Fibroblast of lung (primary cell): ENCODE results near the gene RBM33. TPM values are rescaled to one million over a fixed set of nuclear protein-coding genes. Genes with fewer than 3 reads are reported as not detected.

Experiments
- DNase-seq, 2 donors: peaks; one replicate each; pipeline versions ENCODE4 v3.0.0 to v3.0.0-alpha.2; 2010; ENCODE audit warnings: low read depth in 2 of 2
- H2AFZ ChIP-seq: 2 replicates; pipeline ENCODE4 v1.5.1; 2012; ENCODE audit warnings: low read length, control low read depth, inconsistent platforms
- H3K27ac ChIP-seq: 2 replicates; pipeline ENCODE4 v1.5.1; 2011; ENCODE audit warnings: low read length, control low read depth; ENCODE audit not compliant: insufficient read depth
- H3K27me3 ChIP-seq: 2 replicates; pipeline ENCODE4 v1.5.1; 2011; ENCODE audit warnings: mild to moderate bottlenecking, low read length; ENCODE audit not compliant: control insufficient read depth, insufficient read depth
- H3K36me3 ChIP-seq: 2 replicates; pipeline ENCODE4 v1.5.1; 2011; ENCODE audit warnings: low read length; ENCODE audit not compliant: control insufficient read depth, insufficient read depth
- H3K4me1 ChIP-seq: 2 replicates; pipeline ENCODE4 v1.5.1; 2011; ENCODE audit warnings: low read length; ENCODE audit not compliant: control insufficient read depth, insufficient read depth; ENCODE audit errors: extremely low read depth
- H3K4me2 ChIP-seq: 2 replicates; pipeline ENCODE4 v1.5.1; 2011; ENCODE audit warnings: low read length, control low read depth; ENCODE audit not compliant: insufficient read depth; ENCODE audit errors: extremely low read depth
- H3K4me3 ChIP-seq, 4 experiments: fragments of 200-600 bp in 1 of 4; sonication (generic) in 1 of 4; replicated peaks in 1 of 4; 2 replicates each; pipeline ENCODE4 v1.5.1; 2011 to 2016; ENCODE audit warnings: low read length in 4 of 4, low read depth in 3 of 4, mild to moderate bottlenecking in 3 of 4, control low read depth in 2 of 4, inconsistent platforms in 1 of 4, mixed read lengths in 1 of 4; ENCODE audit not compliant: insufficient read depth in 1 of 4; ENCODE audit errors: control extremely low read depth in 1 of 4
- H3K79me2 ChIP-seq: 2 replicates; pipeline ENCODE4 v1.5.1; 2012; ENCODE audit warnings: mild to moderate bottlenecking, low read length, inconsistent platforms; ENCODE audit not compliant: control insufficient read depth, insufficient read depth
- H3K9ac ChIP-seq: 2 replicates; pipeline ENCODE4 v1.5.1; 2011; ENCODE audit warnings: mild to moderate bottlenecking, low read length, control low read depth; ENCODE audit not compliant: insufficient read depth
- H3K9me3 ChIP-seq: 2 replicates; pipeline ENCODE4 v1.5.1; 2012; ENCODE audit warnings: low read depth, low read length; ENCODE audit not compliant: control insufficient read depth, insufficient read depth
- H4K20me1 ChIP-seq: 2 replicates; pipeline ENCODE4 v1.5.1; 2011; ENCODE audit warnings: low read length; ENCODE audit not compliant: control insufficient read depth, insufficient read depth; ENCODE audit errors: extremely low read depth
- EZH2 ChIP-seq: IDR thresholded peaks from 2 replicates; pipeline ENCODE4 v1.5.1; 2012; ENCODE audit warnings: low read length, control low read depth, mild to moderate bottlenecking; ENCODE audit errors: missing control alignments
- polyA plus RNA-seq, 2 donors: library from polyadenylated mRNA; depleted of rRNA in 1 of 2; stranded (reverse) in 1 of 2; unstranded in 1 of 2; fragments of >200 nt; gene quantifications; 2 replicates each; pipeline ENCODE4 v1.2.1, GENCODE V29; 2011 to 2012; ENCODE audit warnings: missing spikeins in 1 of 2
- total RNA-seq: library from RNA; depleted of rRNA; stranded (reverse); fragments of >200 nt; gene quantifications from 2 replicates; pipeline ENCODE4 v1.2.1, GENCODE V29; 2014
- TF ChIP-seq, protein P1 (sequence below), 2 donors: IDR thresholded peaks in 1 of 2; conservative IDR thresholded peaks in 1 of 2; 1 replicate in 1 of 2; 2 replicates in 1 of 2; pipeline ENCODE4 v1.5.1; 2011 to 2012; ENCODE audit warnings: low read length in 2 of 2, control low read depth in 1 of 2, inconsistent platforms in 1 of 2, low read depth in 1 of 2, mild to moderate bottlenecking in 1 of 2

Gene RBM33
- total and polyA plus RNA-seq, 2 donors (not counting 1 experiment from before 2014, with no cell fraction given), result 6.9 to 33.2 TPM

DNA sequence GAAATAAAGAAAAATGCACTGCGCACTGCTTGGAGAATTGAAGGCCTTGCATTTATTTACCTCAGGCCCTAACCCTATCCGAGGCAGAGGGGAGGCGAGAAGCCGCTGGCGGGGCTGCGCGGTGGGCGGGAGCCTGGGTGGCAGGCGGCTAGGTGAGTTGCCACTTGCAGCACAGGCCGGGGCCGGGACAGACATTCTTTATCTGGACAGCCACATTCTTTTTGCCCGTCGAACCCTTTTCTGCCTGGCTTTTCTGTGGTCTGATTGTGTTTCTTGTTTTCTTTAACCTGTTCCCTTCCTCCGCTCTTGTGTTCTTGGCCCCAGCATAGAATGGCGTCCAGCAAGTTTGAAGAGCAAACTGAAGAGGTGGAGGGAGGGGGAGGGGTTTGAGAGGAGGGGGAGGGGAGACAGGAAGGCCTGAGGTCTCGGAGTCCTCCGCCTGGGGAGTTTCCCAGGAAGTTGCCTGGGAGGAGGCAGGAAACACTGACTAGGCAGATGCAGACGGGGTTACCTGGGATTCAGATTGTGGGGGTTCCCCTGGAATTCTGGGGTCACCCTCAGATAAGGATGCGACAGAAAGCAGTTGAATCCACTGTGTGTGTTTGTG lies 162.7 kb downstream of the RBM33 start:
- no peak overlapping the region for H3K4me2 ChIP-seq
- DNase-seq, result no peak
- no peaks in the 10 kb centered on the region for H3K9me3 ChIP-seq
- H4K20me1 ChIP-seq, result no peaks in the 10 kb centered on the region
- H3K36me3 ChIP-seq, result no peaks in the 10 kb centered on the region
- H3K9ac ChIP-seq, result no peak overlapping the region
- peaks cover 55% of the 10 kb centered on the region for H3K27me3 ChIP-seq
- H3K4me1 ChIP-seq, result peaks cover 3% of the 10 kb centered on the region
- H3K27ac ChIP-seq, result no peak overlapping the region
- H2AFZ ChIP-seq, result no peak overlapping the region
- H3K4me3 ChIP-seq, result no peak overlapping the region
- no peak for TF ChIP-seq EZH2
- TF ChIP-seq, protein P1, sequence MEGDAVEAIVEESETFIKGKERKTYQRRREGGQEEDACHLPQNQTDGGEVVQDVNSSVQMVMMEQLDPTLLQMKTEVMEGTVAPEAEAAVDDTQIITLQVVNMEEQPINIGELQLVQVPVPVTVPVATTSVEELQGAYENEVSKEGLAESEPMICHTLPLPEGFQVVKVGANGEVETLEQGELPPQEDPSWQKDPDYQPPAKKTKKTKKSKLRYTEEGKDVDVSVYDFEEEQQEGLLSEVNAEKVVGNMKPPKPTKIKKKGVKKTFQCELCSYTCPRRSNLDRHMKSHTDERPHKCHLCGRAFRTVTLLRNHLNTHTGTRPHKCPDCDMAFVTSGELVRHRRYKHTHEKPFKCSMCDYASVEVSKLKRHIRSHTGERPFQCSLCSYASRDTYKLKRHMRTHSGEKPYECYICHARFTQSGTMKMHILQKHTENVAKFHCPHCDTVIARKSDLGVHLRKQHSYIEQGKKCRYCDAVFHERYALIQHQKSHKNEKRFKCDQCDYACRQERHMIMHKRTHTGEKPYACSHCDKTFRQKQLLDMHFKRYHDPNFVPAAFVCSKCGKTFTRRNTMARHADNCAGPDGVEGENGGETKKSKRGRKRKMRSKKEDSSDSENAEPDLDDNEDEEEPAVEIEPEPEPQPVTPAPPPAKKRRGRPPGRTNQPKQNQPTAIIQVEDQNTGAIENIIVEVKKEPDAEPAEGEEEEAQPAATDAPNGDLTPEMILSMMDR (conservative IDR thresholded peaks at IDR 0.05 in 1 of 2, IDR thresholded peaks at IDR 0.05 in 1 of 2; ENCODE audit: low read depth in 1 of 2, low read length in 2 of 2), result no peak
- no peaks in the 10 kb centered on the region for H3K79me2 ChIP-seq

DNA sequence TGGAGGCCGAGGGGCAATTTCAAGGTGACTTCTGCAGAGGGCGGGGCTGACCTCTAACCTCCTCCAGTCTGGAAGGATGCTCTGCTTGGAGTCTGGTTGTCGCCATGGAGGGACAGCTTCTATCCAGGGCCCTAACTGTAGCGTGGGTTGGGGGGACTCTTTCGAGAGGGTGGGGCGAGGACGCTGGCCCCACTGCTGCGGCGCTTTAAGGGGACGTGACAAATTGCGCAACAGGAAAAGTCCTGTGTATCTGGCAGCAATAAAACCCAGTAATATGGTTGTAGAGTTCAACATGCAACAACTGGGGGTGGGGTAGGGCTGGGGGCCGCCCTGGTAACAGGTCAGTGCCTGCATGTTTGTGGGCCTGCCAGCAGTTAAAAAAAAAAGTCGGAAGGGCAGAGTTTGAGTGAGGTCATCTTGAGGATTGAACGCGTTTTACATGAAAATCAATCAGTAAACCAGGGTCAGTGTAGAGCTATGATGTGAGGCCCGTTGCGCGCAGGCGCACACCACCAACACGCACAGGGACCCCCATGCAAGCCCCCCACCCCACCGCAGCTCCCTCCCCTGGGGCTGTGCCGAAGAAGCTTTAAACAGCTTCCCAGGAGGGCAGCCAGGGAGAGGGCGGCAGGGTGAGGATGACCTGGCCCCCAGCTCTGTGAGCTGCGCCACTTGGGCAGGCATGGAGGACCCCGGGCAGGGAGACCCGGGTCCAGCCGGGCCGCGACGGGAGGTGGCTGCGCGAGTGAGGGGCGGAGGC lies 163.5 kb downstream of the RBM33 start:
- H3K27ac ChIP-seq, result no peak overlapping the region
- no peak overlapping the region for H3K9ac ChIP-seq
- peaks cover 3% of the 10 kb centered on the region for H3K4me1 ChIP-seq
- no peak for TF ChIP-seq EZH2
- TF ChIP-seq, protein P1 (conservative IDR thresholded peaks at IDR 0.05 in 1 of 2, IDR thresholded peaks at IDR 0.05 in 1 of 2; ENCODE audit: low read depth in 1 of 2, low read length in 2 of 2), result no peak
- no peaks in the 10 kb centered on the region for H3K79me2 ChIP-seq
- H3K9me3 ChIP-seq, result no peaks in the 10 kb centered on the region
- H3K4me2 ChIP-seq, result no peak overlapping the region
- no peaks in the 10 kb centered on the region for H3K36me3 ChIP-seq
- no peak overlapping the region for H2AFZ ChIP-seq
- H3K4me3 ChIP-seq, result no peak overlapping the region
- H4K20me1 ChIP-seq, result no peaks in the 10 kb centered on the region
- peaks cover 58% of the 10 kb centered on the region for H3K27me3 ChIP-seq
- DNase-seq, result no peak

- Histone ChIP-seq H3K9me3 (no peaks in the 10 kb centered on the region), H3K4me3 (no peak overlapping the region), H3K79me2 (no peaks in the 10 kb centered on the region), H3K4me2 (no peak overlapping the region), H3K4me1 (peaks cover 3% of the 10 kb centered on the region), H4K20me1 (no peaks in the 10 kb centered on the region), H3K27me3 (peaks cover 54% of the 10 kb centered on the region), H2AFZ (no peak overlapping the region), H3K36me3 (no peaks in the 10 kb centered on the region), H3K27ac (no peak overlapping the region), H3K9ac (no peak overlapping the region)
- DNase-seq, result no peak
- TF ChIP-seq EZH2, result no peak
- TF ChIP-seq, protein P1 (conservative IDR thresholded peaks at IDR 0.05 in 1 of 2, IDR thresholded peaks at IDR 0.05 in 1 of 2; ENCODE audit: low read depth in 1 of 2, low read length in 2 of 2), result no peak
Observed at GRCh38 chr7:155808549-155809331, 164.3 kb downstream of the RBM33 start.
